HCT116 (cell line): ENCODE measurements around the gene CDK13. TPM values are rescaled to one million over a fixed set of nuclear protein-coding genes. Genes with fewer than 3 reads are reported as not detected.

Source experiments
- ATAC-seq: fragments of 200-7000 bp; cut with Tn5 transposase; 2 replicates; pipeline ENCODE4 v1.9.1; 2020; ENCODE audit warnings: mild to moderate bottlenecking, moderate library complexity
- BruUV-seq: library from RNA; stranded (reverse); fragments of 400-500 nt; replicated peaks from 2 replicates; lab custom pipeline; 2021; lab: Mats Ljungman, UMichigan
- CTCF ChIA-PET: fragments of 300-600 bp; sonication (Branson Sonifier 250); formaldehyde crosslinking; loops from one replicate; lab custom pipeline; 2021; ENCODE audit warnings: antibody characterized with exemption; lab: Charles Lee
- POLR2A ChIA-PET: fragments of 300-600, 350-600 bp; sonication (Branson Sonifier 250); formaldehyde crosslinking; loops from one replicate; lab custom pipeline; 2021; ENCODE audit warnings: antibody characterized with exemption; lab: Charles Lee
- RAD21 ChIA-PET, 2 experiments: fragments of 300-600 bp; sonication (Branson Sonifier 250); formaldehyde crosslinking; loops; one replicate each; lab custom pipeline; 2023; ENCODE audit warnings: low total read pairs in 2 of 2; ENCODE audit not compliant: uncharacterized antibody in 2 of 2, unreplicated experiment in 2 of 2, low non-redundant PET in 1 of 2; lab: Charles Lee
- DNase-seq: peaks from one replicate; pipeline ENCODE4 v3.0.0-alpha.2; 2010; ENCODE audit warnings: low read depth, low spot score
- H2AFZ ChIP-seq: fragments of 200-600 bp; shearing (Covaris generic), sonication (generic); 2 replicates; pipeline ENCODE4 v1.6.1; 2017; ENCODE audit warnings: low read depth, mixed run types, mixed read lengths, antibody characterized with exemption, low read length; ENCODE audit not compliant: poor library complexity, severe bottlenecking
- H3K27ac ChIP-seq: 2 replicates; pipeline ENCODE4 v1.5.1; 2012; ENCODE audit warnings: low read depth, low read length
- H3K27me3 ChIP-seq: fragments of 200-600 bp; sonication (generic); 2 replicates; pipeline ENCODE4 v1.6.1; 2016; ENCODE audit warnings: mixed run types, low read length, mixed read lengths; ENCODE audit not compliant: insufficient read depth
- H3K36me3 ChIP-seq, 2 experiments: fragments of 200-500 bp in 1 of 2; fragments of 200-600 bp in 1 of 2; sonication (Bioruptor generic) in 1 of 2; sonication (generic) in 1 of 2; 2 replicates each; pipeline versions ENCODE4 v1.5.1 to v1.6.1; 2014 to 2016; ENCODE audit warnings: low read length in 2 of 2, inconsistent platforms in 1 of 2, mixed read lengths in 1 of 2, mixed run types in 1 of 2; ENCODE audit not compliant: insufficient read depth in 2 of 2, control insufficient read depth in 1 of 2
- H3K4me1 ChIP-seq, 2 experiments: fragments of 200-600 bp in 1 of 2; sonication (generic) in 1 of 2; 2 replicates each; pipeline versions ENCODE4 v1.5.1 to v1.6.1; 2012 to 2017; ENCODE audit warnings: low read length in 2 of 2, inconsistent platforms in 1 of 2, mild to moderate bottlenecking in 1 of 2, mixed read lengths in 1 of 2, mixed run types in 1 of 2, moderate library complexity in 1 of 2; ENCODE audit not compliant: insufficient read depth in 2 of 2, control insufficient read depth in 1 of 2
- H3K4me2 ChIP-seq: fragments of 200-600 bp; sonication (generic); 2 replicates; pipeline ENCODE4 v1.6.1; 2017; ENCODE audit warnings: mixed run types, low read length, mixed read lengths
- H3K4me3 ChIP-seq, 2 experiments: fragments of 200-600 bp in 1 of 2; sonication (generic) in 1 of 2; replicated peaks in 1 of 2; 2 replicates each; pipeline ENCODE4 v1.5.1; 2011 to 2016; ENCODE audit warnings: low read length in 2 of 2, control low read depth in 1 of 2, low read depth in 1 of 2, mild to moderate bottlenecking in 1 of 2, mixed read lengths in 1 of 2, mixed run types in 1 of 2
- H3K79me2 ChIP-seq: fragments of 200-600 bp; sonication (generic); 2 replicates; pipeline ENCODE4 v1.6.1; 2017; ENCODE audit warnings: mild to moderate bottlenecking, mixed run types, low read length, moderate library complexity, mixed read lengths; ENCODE audit not compliant: insufficient read depth
- H3K9ac ChIP-seq: fragments of 200-600 bp; sonication (generic); 2 replicates; pipeline ENCODE4 v1.6.1; 2016; ENCODE audit warnings: low read length, mixed read lengths
- H3K9me2 ChIP-seq: fragments of 200-600 bp; sonication (generic), shearing (Covaris generic); 2 replicates; pipeline ENCODE4 v1.6.1; 2017; ENCODE audit warnings: mixed run types, mild to moderate bottlenecking, moderate library complexity; ENCODE audit not compliant: insufficient read depth
- H3K9me3 ChIP-seq, 2 experiments: fragments of 200-500 bp in 1 of 2; fragments of 200-600 bp in 1 of 2; sonication (Bioruptor generic) in 1 of 2; sonication (generic) in 1 of 2; 2 replicates each; pipeline ENCODE4 v1.6.1; 2014 to 2017; ENCODE audit warnings: low read length in 2 of 2, mixed read lengths in 2 of 2, inconsistent platforms in 1 of 2, low read depth in 1 of 2, mild to moderate bottlenecking in 1 of 2, mixed run types in 1 of 2, moderate library complexity in 1 of 2; ENCODE audit not compliant: control insufficient read depth in 1 of 2, insufficient read depth in 1 of 2
- H4K20me1 ChIP-seq: fragments of 200-600 bp; sonication (generic), shearing (Covaris generic); 2 replicates; pipeline ENCODE4 v1.6.1; 2017; ENCODE audit warnings: mixed run types, mild to moderate bottlenecking, moderate library complexity; ENCODE audit not compliant: insufficient read depth
- CBX3 ChIP-seq: IDR thresholded peaks from 2 replicates; pipeline ENCODE4 v1.6.1; 2012; ENCODE audit warnings: low read depth
- RAD21 ChIP-seq: IDR thresholded peaks from 2 replicates; pipeline ENCODE4 v1.6.1; 2012; ENCODE audit warnings: low read depth, mild to moderate bottlenecking
- SP1 ChIP-seq: IDR thresholded peaks from 2 replicates; pipeline ENCODE4 v1.6.1; 2012; ENCODE audit warnings: low read depth
- TCF7L2 ChIP-seq: IDR thresholded peaks from 2 replicates; pipeline ENCODE4 v1.7.0; 2011; ENCODE audit warnings: borderline replicate concordance, inconsistent platforms; ENCODE audit not compliant: insufficient read depth, insufficient read length; ENCODE audit errors: extremely low read depth
- intact Hi-C: fragments of 100-400 bp; cut with micrococcal nuclease; formaldehyde crosslinking; loops from 2 replicates; pipeline ENCODE4 v1.10.0; 2022
- total RNA-seq: library from RNA; stranded (reverse); gene quantifications from one replicate; pipeline ENCODE4 v1.2.1, GENCODE V29; 2021; ENCODE audit not compliant: unreplicated experiment
- TF ChIP-seq, protein P1 (sequence below), 3 experiments: fragments of 200-600 bp in 1 of 3; sonication (generic) in 1 of 3; IDR thresholded peaks in 2 of 3; conservative IDR thresholded peaks in 1 of 3; 2 replicates each; pipeline ENCODE4 v1.5.1; 2012 to 2017; ENCODE audit warnings: low read depth in 2 of 3, low read length in 2 of 3, antibody characterized with exemption in 1 of 3, borderline replicate concordance in 1 of 3, control low read depth in 1 of 3, mild to moderate bottlenecking in 1 of 3, mixed read lengths in 1 of 3, mixed run types in 1 of 3, moderate library complexity in 1 of 3; ENCODE audit not compliant: insufficient read depth in 1 of 3

CDK13 gene
- total RNA-seq, 1 experiment from 2014 or later, result 28.8 TPM

DNA sequence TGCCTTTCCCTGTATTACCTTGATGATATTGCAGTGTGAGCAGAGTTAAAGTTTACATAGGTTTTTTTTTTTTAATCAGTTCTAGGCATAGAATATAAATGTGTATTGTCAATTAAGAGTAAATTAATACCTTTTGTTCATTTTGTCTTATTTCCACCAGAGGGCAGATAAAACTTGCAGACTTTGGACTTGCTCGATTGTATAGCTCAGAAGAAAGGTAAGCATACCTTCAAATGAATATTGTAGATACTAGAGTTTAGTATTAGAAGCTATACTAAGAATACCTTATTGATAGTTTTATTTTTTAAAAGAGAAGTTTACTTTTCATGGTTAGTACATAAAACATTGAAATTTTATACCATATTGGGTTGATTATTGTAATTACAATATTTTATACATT, 97.6 kb downstream of the CDK13 start:
- Histone ChIP-seq H3K36me3 (no peaks in the 10 kb centered on the region), H3K4me2 (no peak overlapping the region), H3K9me2 (no peaks in the 10 kb centered on the region), H3K4me1 (no peaks in the 10 kb centered on the region), H3K27ac (no peak overlapping the region), H3K9ac (no peak overlapping the region), H3K79me2 (no peaks in the 10 kb centered on the region), H2AFZ (no peak overlapping the region), H3K27me3 (no peaks in the 10 kb centered on the region), H3K4me3 (no peak overlapping the region), H4K20me1 (no peaks in the 10 kb centered on the region), H3K9me3 (no peaks in the 10 kb centered on the region)
- ChIA-PET POLR2A (no interaction called here), CTCF (interaction anchor here (0.7 to 1.1 kb wide), 3 partner anchors 9 to 468 kb away, joined by 3 to 7 read pairs (median 4); no protein-coding TSS in a partner anchor), RAD21 (no interaction called here)
- TF ChIP-seq, protein P1, sequence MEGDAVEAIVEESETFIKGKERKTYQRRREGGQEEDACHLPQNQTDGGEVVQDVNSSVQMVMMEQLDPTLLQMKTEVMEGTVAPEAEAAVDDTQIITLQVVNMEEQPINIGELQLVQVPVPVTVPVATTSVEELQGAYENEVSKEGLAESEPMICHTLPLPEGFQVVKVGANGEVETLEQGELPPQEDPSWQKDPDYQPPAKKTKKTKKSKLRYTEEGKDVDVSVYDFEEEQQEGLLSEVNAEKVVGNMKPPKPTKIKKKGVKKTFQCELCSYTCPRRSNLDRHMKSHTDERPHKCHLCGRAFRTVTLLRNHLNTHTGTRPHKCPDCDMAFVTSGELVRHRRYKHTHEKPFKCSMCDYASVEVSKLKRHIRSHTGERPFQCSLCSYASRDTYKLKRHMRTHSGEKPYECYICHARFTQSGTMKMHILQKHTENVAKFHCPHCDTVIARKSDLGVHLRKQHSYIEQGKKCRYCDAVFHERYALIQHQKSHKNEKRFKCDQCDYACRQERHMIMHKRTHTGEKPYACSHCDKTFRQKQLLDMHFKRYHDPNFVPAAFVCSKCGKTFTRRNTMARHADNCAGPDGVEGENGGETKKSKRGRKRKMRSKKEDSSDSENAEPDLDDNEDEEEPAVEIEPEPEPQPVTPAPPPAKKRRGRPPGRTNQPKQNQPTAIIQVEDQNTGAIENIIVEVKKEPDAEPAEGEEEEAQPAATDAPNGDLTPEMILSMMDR (IDR thresholded peaks at IDR 0.05 in 2 of 3, conservative IDR thresholded peaks at IDR 0.05 in 1 of 3; ENCODE audit: borderline replicate concordance in 1 of 3, insufficient read depth in 1 of 3, low read depth in 2 of 3, low read length in 2 of 3), result peak in 2 of 3 experiments; percentile 20 to 22; a peak in 3 of 6 replicates
- TF ChIP-seq RAD21 (peak; percentile 16; the same call in 1 of the 2 replicates), SP1 (no peak), CBX3 (no peak)
- DNase-seq (no peak), ATAC-seq (no peak)
- BruUV-seq, result no TSS peak
- intact Hi-C loops, result no loop called here

DNA sequence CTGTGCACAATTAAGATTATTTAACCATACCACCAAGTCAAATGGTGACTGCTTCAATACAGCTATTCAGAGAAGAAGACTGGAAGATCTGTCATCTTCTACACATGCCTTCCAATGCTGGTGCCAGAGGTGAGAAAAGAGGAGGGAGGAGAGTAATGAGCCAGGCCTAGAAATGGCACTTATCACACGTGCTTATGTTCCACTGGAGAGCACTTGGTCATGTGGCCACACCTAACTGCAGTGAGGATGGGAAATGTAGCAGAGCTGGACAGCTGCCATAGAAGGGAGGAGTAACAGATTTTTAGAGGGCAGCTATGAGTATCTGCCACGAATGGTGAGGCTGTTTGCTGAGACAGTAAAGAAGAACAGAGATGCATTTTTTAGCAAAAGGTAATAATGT, 107.2 kb downstream of the CDK13 start:
- H3K79me2 ChIP-seq, result no peaks in the 10 kb centered on the region
- RAD21 ChIA-PET, result no interaction called here
- H3K9me2 ChIP-seq, result no peaks in the 10 kb centered on the region
- intact Hi-C loops, result loop anchor here (5.0 kb wide), 1 partner anchor 475 kb away; no protein-coding TSS in a partner anchor
- H3K27ac ChIP-seq, result no peak overlapping the region
- ATAC-seq (no peak), DNase-seq (no peak)
- H3K4me3 ChIP-seq, result no peak overlapping the region
- H3K36me3 ChIP-seq, result no peaks in the 10 kb centered on the region
- no TSS peak for BruUV-seq
- no peaks in the 10 kb centered on the region for H3K9me3 ChIP-seq
- CTCF ChIA-PET, result interaction anchor here (1.6 kb wide), 1 partner anchor 10 kb away, joined by 4 read pairs; no protein-coding TSS in a partner anchor
- POLR2A ChIA-PET, result no interaction called here
- no peaks in the 10 kb centered on the region for H3K27me3 ChIP-seq
- H2AFZ ChIP-seq, result no peak overlapping the region
- H3K4me2 ChIP-seq, result no peak overlapping the region
- no peaks in the 10 kb centered on the region; the same call in 1 of the 2 replicates for H4K20me1 ChIP-seq
- H3K9ac ChIP-seq, result no peak overlapping the region
- H3K4me1 ChIP-seq, result no peaks in the 10 kb centered on the region
- TF ChIP-seq TCF7L2, result no peak
